K562 (cell line): ENCODE measurements around the gene RAB4B.

Experiments
- EP300 ChIP-seq: IDR thresholded peaks from 2 replicates; pipeline ENCODE4 v1.6.1; 2012; ENCODE audit warnings: low read length, improper control_type of control experiment
- KDM1A ChIP-seq, 2 experiments: fragments of 450-650 bp; IDR thresholded peaks; 2 replicates each; pipeline ENCODE4 v1.6.1; 2016; ENCODE audit warnings: mild to moderate bottlenecking in 2 of 2
- NFYB ChIP-seq: IDR thresholded peaks from 2 replicates; pipeline ENCODE4 v1.6.1; 2011; ENCODE audit warnings: mild to moderate bottlenecking, moderate library complexity; ENCODE audit not compliant: insufficient read length; ENCODE audit errors: extremely low read depth
- TBP ChIP-seq: optimal IDR thresholded peaks from 2 replicates; pipeline ENCODE3; 2011; ENCODE audit warnings: low read depth, low read length, improper control_type of control experiment
- USF1 ChIP-seq: sonication (generic); formaldehyde crosslinking; IDR thresholded peaks from 2 replicates; pipeline ENCODE4 v1.9.0; 2022; ENCODE audit warnings: mild to moderate bottlenecking, missing genetic modification reagents
- ZFP36 ChIP-seq: fragments of 150-350 bp; IDR thresholded peaks from 2 replicates; pipeline ENCODE4 v1.6.1; 2018; ENCODE audit warnings: low read length, low read depth; ENCODE audit not compliant: partially characterized antibody
- ZNF740 ChIP-seq, 3 experiments: fragments of 200-800 bp in 1 of 3; sonication (Bioruptor generic) in 1 of 3; sonication (generic) in 1 of 3; formaldehyde crosslinking in 1 of 3; IDR thresholded peaks; 2 replicates each; pipeline versions ENCODE4 v1.6.1 to v1.8.0; 2016 to 2022; ENCODE audit warnings: mild to moderate bottlenecking in 2 of 3, missing compliant biosample characterization in 2 of 3, missing genetic modification characterization in 2 of 3, missing genetic modification reagents in 1 of 3
- TF ChIP-seq, protein P1 (sequence below): sonication (generic); formaldehyde crosslinking; IDR thresholded peaks from 2 replicates; pipeline ENCODE4 v1.8.0; 2022; ENCODE audit warnings: missing genetic modification reagents, mild to moderate bottlenecking, borderline replicate concordance

GRCh38 chr19:40783711-40784110 lies 5.7 kb downstream of the RAB4B start:
- TF ChIP-seq NFYB (no peak), EP300 (no peak), KDM1A (IDR thresholded peaks at IDR 0.05) (no peak), ZFP36 (no peak), ZNF740 (CRISPR knock-in tag; IDR thresholded peaks at IDR 0.05) (no peak), ZNF740 (tag; IDR thresholded peaks at IDR 0.05) (no peak), USF1 (no peak), TBP (no peak)
- TF ChIP-seq, protein P1, sequence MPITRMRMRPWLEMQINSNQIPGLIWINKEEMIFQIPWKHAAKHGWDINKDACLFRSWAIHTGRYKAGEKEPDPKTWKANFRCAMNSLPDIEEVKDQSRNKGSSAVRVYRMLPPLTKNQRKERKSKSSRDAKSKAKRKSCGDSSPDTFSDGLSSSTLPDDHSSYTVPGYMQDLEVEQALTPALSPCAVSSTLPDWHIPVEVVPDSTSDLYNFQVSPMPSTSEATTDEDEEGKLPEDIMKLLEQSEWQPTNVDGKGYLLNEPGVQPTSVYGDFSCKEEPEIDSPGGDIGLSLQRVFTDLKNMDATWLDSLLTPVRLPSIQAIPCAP, result no peak
